ENCODE results near the gene RAB3D. TPM values are rescaled to one million over a fixed set of nuclear protein-coding genes. Genes with fewer than 3 reads are reported as not detected.
A peak's percentile ranks its signal among the peaks of the same experiment; 100 is the strongest.

RAB3D gene
- total and polyA plus RNA-seq, 7 experiments from 2014 or later: 1.4 to 38.2 (median 8.0) TPM

DNA sequence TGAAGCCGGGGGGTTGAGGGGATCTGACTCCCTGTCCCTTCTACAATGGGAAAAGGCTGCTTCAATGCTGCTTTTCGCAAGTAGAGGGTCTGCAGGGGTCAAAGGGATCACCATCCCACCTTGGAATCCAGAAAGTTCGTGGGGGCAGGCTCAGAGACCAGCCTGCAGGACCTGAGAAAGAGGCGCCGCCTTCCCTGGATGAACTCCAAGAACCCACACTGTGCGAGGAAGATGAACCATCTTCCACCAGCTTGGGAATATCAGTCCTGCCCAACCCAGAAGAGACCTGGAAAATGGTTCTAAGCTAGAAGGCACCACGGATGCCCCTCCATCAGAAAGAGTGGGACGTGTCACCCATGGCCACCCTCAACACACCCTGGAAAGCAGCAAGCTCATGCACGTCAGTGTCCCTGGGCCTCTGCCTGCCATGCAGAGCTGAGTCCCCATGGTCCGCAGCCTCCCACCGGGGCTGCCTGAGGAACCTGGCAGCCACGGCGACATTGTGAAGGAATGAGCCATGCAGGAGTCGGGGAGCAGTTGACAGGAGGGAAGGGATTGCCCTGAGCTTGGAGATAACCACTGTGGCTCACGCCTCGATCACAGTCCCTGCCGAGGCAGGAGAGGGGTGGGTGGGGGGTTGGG, 14.6 kb downstream of the RAB3D start:
- no peaks in the 10 kb centered on the region for H3K27me3 ChIP-seq (ENCODE audit: control insufficient read depth in 2 of 2, insufficient read depth in 2 of 2, low read length in 2 of 2)
- intact Hi-C loops (cut with micrococcal nuclease): no loop called here
- peaks cover 0 to 3% (median 0%) of the 10 kb centered on the region in 3 experiments for H3K36me3 ChIP-seq (ENCODE audit: control insufficient read depth in 2 of 3, insufficient read depth in 3 of 3, low read length in 3 of 3)
- no peak for DNase-seq
- H3K9me3 ChIP-seq (ENCODE audit: control insufficient read depth in 2 of 3, low read length in 3 of 3): no peaks in the 10 kb centered on the region
- Mint-ChIP-seq H3K27ac (peak overlapping the region in 6 of 9 donors; percentile 54 to 92 (median 66)), H3K27me3 (peaks cover 0 to 7% (median 0%) of the 10 kb centered on the region in 5 donors), H3K36me3 (peaks cover 0 to 11% (median 7%) of the 10 kb centered on the region in 5 donors), H3K9me3 (no peaks in the 10 kb centered on the region), H3K4me3 (peak overlapping the region in 3 of 10 donors; percentile 47 to 77 (median 72)), H3K4me1 (peaks cover 12 to 32% (median 17%) of the 10 kb centered on the region in 7 donors)
- peaks cover 0 to 12% of the 10 kb centered on the region in 2 donors for H3K4me1 ChIP-seq (ENCODE audit: control insufficient read depth in 2 of 2, insufficient read depth in 2 of 2, low read length in 2 of 2)
- no peak for ATAC-seq
- POLR2A ChIA-PET: interaction anchor here (0.6 to 1.7 kb wide), 3 partner anchors 22 to 1237 kb away, joined by 3 to 4 read pairs (median 4); partner anchors contain the start of genes CCDC159 and TMEM205
- no peak overlapping the region for H3K27ac ChIP-seq (ENCODE audit: low read depth, low read length)
- H3K4me3 ChIP-seq (ENCODE audit: low read length): no peak overlapping the region
- CTCF ChIA-PET: interaction anchor here (0.6 kb wide), 1 partner anchor 34 kb away, joined by 5 read pairs; no protein-coding TSS in a partner anchor

DNA sequence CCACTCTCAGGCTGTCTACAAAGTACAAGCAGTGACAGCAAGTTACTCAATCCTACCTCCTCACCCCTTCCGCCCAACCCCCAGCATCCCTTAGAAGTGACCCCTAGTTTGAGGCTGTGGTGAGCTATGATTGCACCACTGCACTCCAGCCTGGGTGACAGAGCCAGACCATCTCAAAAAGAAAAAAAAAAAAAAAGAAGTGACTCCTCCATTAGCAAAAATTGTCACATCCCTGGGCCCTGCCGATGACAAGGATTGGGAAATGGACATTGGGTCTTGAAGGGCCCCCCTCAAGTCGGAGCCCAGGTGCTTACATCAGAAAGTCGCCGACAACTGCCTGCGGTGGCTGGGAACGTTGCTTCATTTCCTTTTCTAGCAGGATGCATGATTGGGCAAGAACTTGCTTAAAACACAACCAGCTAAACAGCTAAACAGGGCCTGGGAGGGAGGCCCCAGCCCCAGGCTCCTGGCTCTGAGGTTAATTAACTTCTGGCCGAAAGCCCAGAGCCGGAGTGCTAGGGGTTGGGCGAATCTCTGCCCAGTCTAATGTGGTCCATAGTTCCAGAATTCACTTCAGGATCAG, 15.3 kb downstream of the RAB3D start:
- Histone ChIP-seq H3K27ac (ENCODE audit: low read depth, low read length) (no peak overlapping the region), H3K9me3 (ENCODE audit: control insufficient read depth in 2 of 3, low read length in 3 of 3) (no peaks in the 10 kb centered on the region), H3K27me3 (ENCODE audit: control insufficient read depth in 2 of 2, insufficient read depth in 2 of 2, low read length in 2 of 2) (no peaks in the 10 kb centered on the region), H3K36me3 (ENCODE audit: control insufficient read depth in 2 of 3, insufficient read depth in 3 of 3, low read length in 3 of 3) (peaks cover 0 to 3% (median 0%) of the 10 kb centered on the region in 3 experiments), H3K4me3 (ENCODE audit: low read length) (no peak overlapping the region), H3K4me1 (ENCODE audit: control insufficient read depth in 2 of 2, insufficient read depth in 2 of 2, low read length in 2 of 2) (peaks cover 0 to 12% of the 10 kb centered on the region in 2 donors)
- DNase-seq: peak in 7 of 9 donors; percentile 18 to 38 (median 23)
- peak overlapping the region in 7 of 9 donors; percentile 54 to 92 (median 69) for H3K27ac Mint-ChIP-seq
- peaks cover 0 to 10% (median 5%) of the 10 kb centered on the region in 5 donors for H3K36me3 Mint-ChIP-seq
- CTCF ChIA-PET: no interaction called here
- POLR2A ChIA-PET: interaction anchor here (1.6 to 1.7 kb wide), 2 partner anchors 22 to 57 kb away, joined by 4 read pairs; partner anchors contain the start of genes CCDC159 and TMEM205
- intact Hi-C loops (cut with micrococcal nuclease): no loop called here
- H3K9me3 Mint-ChIP-seq: no peaks in the 10 kb centered on the region
- ATAC-seq: peak; percentile 79
- H3K27me3 Mint-ChIP-seq: peaks cover 0 to 13% (median 0%) of the 10 kb centered on the region in 5 donors
- H3K4me1 Mint-ChIP-seq: peaks cover 12 to 32% (median 17%) of the 10 kb centered on the region in 7 donors
- peak overlapping the region; percentile 47 to 77 (median 62) for H3K4me3 Mint-ChIP-seq

DNA sequence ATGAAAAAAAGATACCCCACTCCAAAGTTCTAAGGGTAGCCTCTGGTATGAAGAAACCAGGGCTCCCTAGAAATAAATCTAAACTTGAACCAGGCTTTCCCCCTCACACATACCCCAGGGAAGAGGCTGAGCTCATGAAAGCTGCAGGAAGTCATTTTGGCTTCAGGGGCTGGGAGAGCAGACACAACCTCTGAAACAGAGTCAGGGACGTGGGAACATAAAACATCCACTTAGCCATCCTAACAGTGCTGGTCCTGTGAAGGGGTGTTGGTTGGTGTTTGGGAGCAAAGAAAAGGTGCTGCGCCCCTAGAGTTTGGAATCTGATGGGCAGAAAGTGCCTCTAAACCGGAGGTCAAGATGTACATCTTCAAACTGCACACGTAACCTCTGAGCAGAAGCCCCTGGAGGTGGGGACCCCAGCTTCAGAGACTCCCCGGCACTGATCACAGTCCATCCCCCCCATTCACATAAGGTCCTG, 15.8 kb downstream of the RAB3D start:
- Mint-ChIP-seq H3K4me1 (peaks cover 12 to 32% (median 17%) of the 10 kb centered on the region in 7 donors), H3K36me3 (peaks cover 0 to 10% (median 5%) of the 10 kb centered on the region in 5 donors), H3K27me3 (peaks cover 0 to 13% (median 0%) of the 10 kb centered on the region in 5 donors), H3K9me3 (no peaks in the 10 kb centered on the region), H3K27ac (peak overlapping the region in 6 of 9 donors; percentile 56 to 92 (median 73)), H3K4me3 (peak overlapping the region in 8 of 10 donors; percentile 47 to 77 (median 61))
- ChIA-PET POLR2A (interaction anchor here (1.7 kb wide), 1 partner anchor 23 kb away, joined by 4 read pairs; the partner anchor contains the start of genes CCDC159 and TMEM205), CTCF (no interaction called here)
- peaks cover 0 to 3% (median 0%) of the 10 kb centered on the region in 3 experiments for H3K36me3 ChIP-seq (ENCODE audit: control insufficient read depth in 2 of 3, insufficient read depth in 3 of 3, low read length in 3 of 3)
- peaks cover 0 to 12% of the 10 kb centered on the region in 2 donors for H3K4me1 ChIP-seq (ENCODE audit: control insufficient read depth in 2 of 2, insufficient read depth in 2 of 2, low read length in 2 of 2)
- DNase-seq (no peak), ATAC-seq (no peak)
- no peak overlapping the region for H3K27ac ChIP-seq (ENCODE audit: low read depth, low read length)
- intact Hi-C loops (cut with micrococcal nuclease): no loop called here
- no peaks in the 10 kb centered on the region for H3K27me3 ChIP-seq (ENCODE audit: control insufficient read depth in 2 of 2, insufficient read depth in 2 of 2, low read length in 2 of 2)
- H3K4me3 ChIP-seq (ENCODE audit: low read length): no peak overlapping the region
- no peaks in the 10 kb centered on the region for H3K9me3 ChIP-seq (ENCODE audit: control insufficient read depth in 2 of 3, low read length in 3 of 3)

DNA sequence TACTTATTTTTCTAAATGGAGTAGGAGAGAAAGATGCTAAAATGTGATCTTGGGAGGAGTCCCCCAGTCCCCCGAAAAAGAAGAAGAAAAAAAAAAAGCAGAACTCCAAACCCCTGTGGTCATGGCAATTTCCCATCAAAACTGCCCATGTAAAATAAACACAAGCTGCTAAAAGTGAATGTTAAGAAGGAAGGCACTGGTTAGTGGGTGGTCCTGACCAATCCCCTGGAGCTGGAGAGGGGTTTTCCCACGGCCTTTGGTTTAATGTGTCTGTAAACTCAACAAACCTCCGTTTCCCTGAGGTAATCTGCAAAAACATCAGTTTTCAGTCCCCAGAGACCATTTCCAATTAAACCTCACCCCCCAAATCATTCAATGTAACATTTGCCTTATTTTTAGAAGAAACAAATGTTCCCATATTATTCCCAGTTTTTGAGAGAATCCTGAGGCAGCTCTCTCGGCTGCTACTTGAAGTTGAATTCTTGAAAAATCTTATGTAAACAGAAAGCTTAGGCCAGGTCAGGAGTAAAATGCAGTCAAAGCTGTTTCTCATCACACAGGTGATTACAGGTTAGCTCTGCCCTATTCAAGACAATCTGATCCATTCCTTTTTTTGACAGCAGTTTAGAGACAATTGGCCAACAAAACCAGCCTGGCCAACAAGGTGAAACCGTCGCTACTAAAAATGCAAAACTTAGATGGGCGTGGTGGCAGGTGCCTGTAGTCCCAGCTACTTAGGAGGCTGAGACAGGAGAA, 17.0 kb downstream of the RAB3D start:
- ATAC-seq (no peak), DNase-seq (no peak)
- H3K4me1 ChIP-seq (ENCODE audit: control insufficient read depth in 2 of 2, insufficient read depth in 2 of 2, low read length in 2 of 2): peaks cover 0 to 12% of the 10 kb centered on the region in 2 donors
- POLR2A ChIA-PET: no interaction called here
- H3K36me3 ChIP-seq (ENCODE audit: control insufficient read depth in 2 of 3, insufficient read depth in 3 of 3, low read length in 3 of 3): peaks cover 0 to 3% (median 0%) of the 10 kb centered on the region in 3 experiments
- no peaks in the 10 kb centered on the region for H3K9me3 ChIP-seq (ENCODE audit: control insufficient read depth in 2 of 3, low read length in 3 of 3)
- no peak overlapping the region for H3K4me3 Mint-ChIP-seq
- peaks cover 0 to 10% (median 5%) of the 10 kb centered on the region in 5 donors for H3K36me3 Mint-ChIP-seq
- H3K27ac Mint-ChIP-seq: no peak overlapping the region
- no peak overlapping the region for H3K4me3 ChIP-seq (ENCODE audit: low read length)
- no peaks in the 10 kb centered on the region for H3K27me3 ChIP-seq (ENCODE audit: control insufficient read depth in 2 of 2, insufficient read depth in 2 of 2, low read length in 2 of 2)
- CTCF ChIA-PET: no interaction called here
- H3K27me3 Mint-ChIP-seq: peaks cover 0 to 18% (median 0%) of the 10 kb centered on the region in 5 donors
- H3K4me1 Mint-ChIP-seq: peaks cover 12 to 32% (median 17%) of the 10 kb centered on the region in 7 donors
- intact Hi-C loops (cut with micrococcal nuclease): no loop called here
- H3K27ac ChIP-seq (ENCODE audit: low read depth, low read length): no peak overlapping the region
- H3K9me3 Mint-ChIP-seq: no peaks in the 10 kb centered on the region

DNA sequence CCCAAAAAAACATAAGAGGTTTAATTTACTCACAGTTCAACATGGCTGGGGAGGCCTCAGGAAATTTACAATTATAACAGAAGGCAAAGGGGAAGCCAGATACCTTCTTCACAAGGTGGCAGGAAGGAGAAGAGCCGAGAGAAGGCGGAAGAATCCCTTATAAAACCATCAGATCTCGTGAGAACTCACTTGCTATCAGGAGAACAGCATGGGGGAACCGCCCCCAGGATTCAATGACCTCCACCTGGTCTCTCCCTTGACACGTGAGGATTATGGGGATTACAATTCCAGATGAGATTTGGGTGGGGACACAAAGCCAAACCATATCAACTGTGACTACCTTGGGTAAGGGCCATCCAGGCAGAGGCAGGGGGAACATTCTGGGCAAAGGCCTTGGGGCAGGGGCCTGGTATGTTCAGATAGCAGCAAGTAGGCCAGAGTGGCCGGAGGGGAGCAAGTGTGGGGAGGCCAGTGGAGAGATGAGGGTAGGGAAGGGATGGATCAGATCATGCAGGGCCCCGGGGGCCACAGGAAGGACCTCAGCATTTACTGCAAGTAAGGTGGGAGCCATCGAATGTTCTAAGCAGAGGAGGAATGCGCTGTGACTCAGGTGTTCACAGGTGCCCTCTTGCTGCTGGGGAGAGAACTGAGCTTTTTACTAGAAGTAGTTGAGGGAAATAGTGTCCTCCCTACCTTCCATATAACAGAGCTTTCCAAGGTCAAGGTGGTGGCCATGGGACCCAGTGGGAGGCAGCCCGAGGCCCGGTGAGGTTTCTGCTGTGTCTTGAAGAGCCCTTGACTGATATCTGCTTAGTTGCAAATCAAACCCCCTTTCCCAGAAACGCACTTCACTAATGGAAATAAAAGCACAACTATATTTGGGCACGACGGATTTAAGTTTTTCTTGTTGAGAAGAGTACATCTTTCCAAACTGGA, 18.0 kb downstream of the RAB3D start:
- CTCF ChIA-PET: interaction anchor here (0.6 kb wide), 1 partner anchor 53 kb away, joined by 3 read pairs; the partner anchor contains the start of gene SWSAP1
- Mint-ChIP-seq H3K27ac (peak overlapping the region in 2 of 9 donors; percentile 37 to 48), H3K4me3 (no peak overlapping the region), H3K9me3 (peaks cover 0 to 1% (median 0%) of the 10 kb centered on the region in 11 donors), H3K4me1 (peaks cover 12 to 32% (median 17%) of the 10 kb centered on the region in 7 donors), H3K36me3 (peaks cover 0 to 5% (median 0%) of the 10 kb centered on the region in 5 donors), H3K27me3 (peaks cover 4 to 25% (median 7%) of the 10 kb centered on the region in 5 donors)
- H3K4me1 ChIP-seq (ENCODE audit: control insufficient read depth in 2 of 2, insufficient read depth in 2 of 2, low read length in 2 of 2): peaks cover 0 to 12% of the 10 kb centered on the region in 2 donors
- no peak overlapping the region for H3K27ac ChIP-seq (ENCODE audit: low read depth, low read length)
- no peaks in the 10 kb centered on the region for H3K27me3 ChIP-seq (ENCODE audit: control insufficient read depth in 2 of 2, insufficient read depth in 2 of 2, low read length in 2 of 2)
- DNase-seq (no peak), ATAC-seq (no peak)
- intact Hi-C loops (cut with micrococcal nuclease): no loop called here
- no peaks in the 10 kb centered on the region for H3K9me3 ChIP-seq (ENCODE audit: control insufficient read depth in 2 of 3, low read length in 3 of 3)
- peaks cover 0 to 3% (median 0%) of the 10 kb centered on the region in 3 experiments for H3K36me3 ChIP-seq (ENCODE audit: control insufficient read depth in 2 of 3, insufficient read depth in 3 of 3, low read length in 3 of 3)
- POLR2A ChIA-PET: no interaction called here
- no peak overlapping the region for H3K4me3 ChIP-seq (ENCODE audit: low read length)

All from naive thymus-derived CD4-positive, alpha-beta T cell (primary cell).